Left lung (tissue), 10 donors: ENCODE data around the gene RGS3. TPM values are rescaled to one million over a fixed set of nuclear protein-coding genes. Genes with fewer than 3 reads are reported as not detected.

Experiments
- ATAC-seq: fragments of 200-7000 bp; cut with Tn5 transposase; one replicate; pipeline ENCODE4 v1.9.1; 2020; ENCODE audit warnings: moderate library complexity
- DNase-seq, 4 donors: peaks; one replicate each; pipeline ENCODE4 v3.0.0-alpha.2; 2013 to 2020
- H3K27ac ChIP-seq, 2 donors: fragments of 200-600 bp; sonication (generic) in 1 of 2; one replicate each; pipeline versions ENCODE4 v1.5.0 to v1.8.0; 2020 to 2021
- H3K27me3 ChIP-seq, 2 donors: fragments of 200-600 bp; sonication (generic) in 1 of 2; one replicate each; pipeline versions ENCODE4 v1.5.0 to v1.8.0; 2020 to 2021
- H3K36me3 ChIP-seq, 2 donors: fragments of 200-600 bp; sonication (generic) in 1 of 2; one replicate each; pipeline versions ENCODE4 v1.5.0 to v1.8.0; 2020 to 2021
- H3K4me1 ChIP-seq, 2 donors: fragments of 200-600 bp; one replicate each; pipeline ENCODE4 v1.8.0; 2021
- H3K4me3 ChIP-seq, 2 donors: fragments of 200-600 bp; sonication (generic) in 1 of 2; one replicate each; pipeline versions ENCODE4 v1.5.0 to v1.8.0; 2020 to 2021; ENCODE audit warnings: mild to moderate bottlenecking in 1 of 2
- H3K9me3 ChIP-seq, 2 donors: fragments of 200-600 bp; sonication (generic) in 1 of 2; one replicate each; pipeline versions ENCODE4 v1.5.0 to v1.8.0; 2020 to 2021
- CTCF ChIP-seq, 2 donors: fragments of 200-600 bp; sonication (generic) in 1 of 2; IDR thresholded peaks; one replicate each; pipeline versions ENCODE4 v1.5.0 to v1.8.0; 2021; ENCODE audit warnings: antibody characterized with exemption in 2 of 2
- intact Hi-C, 2 donors: fragments of 100-400 bp; cut with DNase I; formaldehyde crosslinking; loops; one replicate each; pipeline versions ENCODE4 v1.11.2 to v1.14.2; 2022
- polyA plus RNA-seq, 6 donors: library from polyadenylated mRNA; unstranded; fragments of 120-200 nt; gene quantifications; one replicate each; pipeline ENCODE4 v1.2.1, GENCODE V29; 2013; ENCODE audit not compliant: insufficient read length in 6 of 6
- total RNA-seq, 2 donors: library from RNA; stranded (reverse); fragmentation: NEBNext Ultra II Directional; extraction: Animal tissue kit (Norgen Biotek cat#: 25700); gene quantifications; one replicate each; pipeline ENCODE4 v1.2.1, GENCODE V29; 2021
- donor health status: DM: no; HTN: yes; CAD: no.
- donor health status: DM: no; HTN: no; CAD: no.

The RGS3 gene
- total and polyA plus RNA-seq, 8 donors, result 69.6 to 96.9 (median 77.4) TPM

DNA sequence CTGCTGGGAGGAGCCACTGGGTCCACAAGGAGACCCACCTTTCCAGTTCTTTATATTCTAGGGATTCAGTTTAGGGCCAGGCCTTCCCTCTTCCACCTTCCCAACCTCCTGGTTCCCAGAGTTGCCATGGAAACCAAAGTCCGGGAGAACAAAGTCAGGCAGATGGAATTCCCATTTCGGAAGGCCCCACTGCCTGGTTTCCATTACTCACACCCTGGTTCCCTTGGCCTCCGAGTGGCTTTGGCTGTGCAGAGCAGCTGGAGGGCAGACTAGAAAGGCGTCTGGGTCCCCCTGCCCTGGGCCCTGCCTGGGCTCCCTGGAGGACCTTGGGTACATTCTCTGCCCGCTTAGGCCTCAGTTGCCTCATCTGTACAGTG is 136.1 kb downstream of the RGS3 start:
- Histone ChIP-seq H3K36me3 (peaks cover 0 to 46% of the 10 kb centered on the region in 2 donors), H3K4me1 (peaks cover 23 to 47% of the 10 kb centered on the region in 2 donors), H3K27ac (peak overlapping the region; percentile 41 to 44), H3K4me3 (no peak overlapping the region), H3K27me3 (no peaks in the 10 kb centered on the region), H3K9me3 (no peaks in the 10 kb centered on the region)
- no peak for TF ChIP-seq CTCF (IDR thresholded peaks at IDR 0.05)
- peak; percentile 37 for ATAC-seq
- peak in 2 of 4 donors; percentile 66 to 69 for DNase-seq
- intact Hi-C loops, result loop anchor here in 1 of 2 donors (10.0 kb wide), 1 partner anchor 55 kb away; no protein-coding TSS in a partner anchor

DNA sequence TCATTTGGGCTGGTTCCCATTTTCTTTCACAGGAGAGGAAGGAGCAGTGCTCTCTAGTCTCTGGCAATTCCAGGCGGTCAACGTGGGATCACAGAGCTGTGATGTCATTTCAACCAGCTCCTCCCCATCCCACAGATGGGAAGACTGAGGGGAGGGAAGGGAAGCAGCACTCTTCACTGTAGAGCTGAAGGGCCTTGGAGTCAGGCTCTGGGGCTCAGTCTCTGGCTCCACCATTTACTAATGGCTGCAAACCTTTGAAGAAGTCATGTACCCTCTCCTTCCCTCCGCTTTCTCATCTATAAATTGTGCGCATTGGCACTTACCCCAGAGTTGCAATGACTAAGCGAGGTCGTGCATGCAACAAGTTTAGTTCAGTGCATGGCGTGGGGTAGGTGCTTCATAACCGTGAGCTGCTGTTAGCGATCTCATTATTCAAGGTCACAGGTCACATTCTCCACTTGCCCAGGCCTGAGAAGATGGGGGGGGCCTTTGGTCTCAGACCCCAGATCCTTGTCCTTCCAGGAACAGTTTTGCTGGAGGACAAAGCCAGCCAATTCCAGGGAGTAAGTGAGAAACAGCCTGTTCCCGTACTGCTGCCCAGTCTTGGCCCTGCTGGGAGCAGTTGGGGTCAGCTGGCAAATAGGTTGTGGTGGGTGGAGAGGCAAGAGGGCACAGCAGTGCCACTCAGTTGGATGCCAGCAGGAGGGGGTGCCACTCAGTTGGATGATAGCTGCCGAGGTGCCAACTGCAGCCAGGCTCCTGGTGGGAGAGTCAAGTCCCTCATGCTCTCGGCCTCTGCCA is 136.7 kb downstream of the RGS3 start:
- H3K36me3 ChIP-seq, result peaks cover 0 to 40% of the 10 kb centered on the region in 2 donors
- ATAC-seq (no peak), DNase-seq (no peak)
- no peaks in the 10 kb centered on the region for H3K27me3 ChIP-seq
- intact Hi-C loops, result no loop called here
- no peaks in the 10 kb centered on the region for H3K9me3 ChIP-seq
- H3K4me1 ChIP-seq, result peaks cover 23 to 47% of the 10 kb centered on the region in 2 donors
- H3K4me3 ChIP-seq, result no peak overlapping the region
- no peak for TF ChIP-seq CTCF (IDR thresholded peaks at IDR 0.05)
- H3K27ac ChIP-seq, result peak overlapping the region in 1 of 2 donors; percentile 41

GRCh38 chr9:113600871-113601614 is 137.5 kb downstream of the RGS3 start:
- H3K27me3 ChIP-seq, result no peaks in the 10 kb centered on the region
- peak overlapping the region in 1 of 2 donors; percentile 41 for H3K27ac ChIP-seq
- no peak for DNase-seq

DNA sequence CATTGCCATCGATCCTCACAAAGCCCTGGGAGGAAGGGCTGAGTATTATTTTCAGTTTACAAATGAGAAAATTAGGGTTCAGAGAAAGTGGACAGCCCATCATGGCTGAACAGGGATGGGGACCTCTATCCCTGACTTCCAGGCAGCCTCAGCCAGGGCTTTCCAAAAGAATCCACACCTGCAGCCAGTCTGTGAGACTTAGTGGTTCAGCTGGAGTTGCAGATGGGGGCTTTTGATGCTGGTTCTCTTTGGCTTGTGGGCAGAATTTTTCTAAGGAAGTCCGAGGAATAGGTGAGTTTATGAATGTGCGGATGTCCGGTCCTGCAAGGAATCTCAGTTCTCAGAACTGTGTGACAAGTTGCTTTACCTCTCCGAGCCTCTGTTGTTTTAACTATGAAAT is 138.1 kb downstream of the RGS3 start:
- intact Hi-C loops, result no loop called here
- H3K4me3 ChIP-seq, result no peak overlapping the region
- peaks cover 0 to 26% of the 10 kb centered on the region in 2 donors for H3K36me3 ChIP-seq
- H3K27ac ChIP-seq, result no peak overlapping the region
- no peak for DNase-seq
- peaks cover 23 to 42% of the 10 kb centered on the region in 2 donors for H3K4me1 ChIP-seq
- no peaks in the 10 kb centered on the region for H3K27me3 ChIP-seq
- no peaks in the 10 kb centered on the region for H3K9me3 ChIP-seq
- ATAC-seq, result no peak
- no peak for TF ChIP-seq CTCF (IDR thresholded peaks at IDR 0.05)

More at GRCh38 chr9:113600871-113601614, 137.5 kb downstream of the RGS3 start:
- Histone ChIP-seq H3K4me3 (no peak overlapping the region), H3K9me3 (no peaks in the 10 kb centered on the region), H3K4me1 (peaks cover 23 to 42% of the 10 kb centered on the region in 2 donors), H3K36me3 (peaks cover 0 to 32% of the 10 kb centered on the region in 2 donors)
- intact Hi-C loops, result no loop called here
- no peak for TF ChIP-seq CTCF (IDR thresholded peaks at IDR 0.05)
- no peak for ATAC-seq
